Activated CD4-positive, alpha-beta T cell treated with anti-CD3 and anti-CD28 coated beads, Interleukin-2, amount 50 U/mL, for 16 hours (primary cell): ENCODE measurements around the gene LRRC73.
"Not testable (repeated sequence)": the region's sequence is repeated elsewhere in the genome, so short reads cannot be mapped to it uniquely, and the experiment has no call there.

Source experiments
- DNase-seq: peaks from one replicate; pipeline ENCODE4 v3.0.0-alpha.2; 2020

The LRRC73 gene, protein sequence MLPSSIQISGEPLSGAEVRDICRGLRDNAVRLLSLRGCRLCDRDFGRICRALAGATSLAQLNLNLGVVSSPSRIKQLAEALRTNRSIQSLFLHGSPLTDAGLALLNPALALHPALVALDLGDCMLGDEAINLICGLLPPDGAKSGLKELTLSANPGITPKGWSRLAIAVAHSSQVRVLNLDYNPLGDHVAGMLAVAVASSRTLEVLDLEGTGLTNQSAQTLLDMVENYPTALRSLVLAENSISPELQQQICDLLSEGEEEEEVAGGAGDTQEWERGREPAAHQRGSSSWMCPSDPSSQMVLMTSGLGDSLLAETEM

GRCh38 chr6:43509984-43510826, at the start of gene LRRC73:
Gene LRRC73 (minus strand): TSS chr6:43510346. CDS start chr6:43509785, 561 bp downstream.
- peak; percentile 79 for DNase-seq

DNA sequence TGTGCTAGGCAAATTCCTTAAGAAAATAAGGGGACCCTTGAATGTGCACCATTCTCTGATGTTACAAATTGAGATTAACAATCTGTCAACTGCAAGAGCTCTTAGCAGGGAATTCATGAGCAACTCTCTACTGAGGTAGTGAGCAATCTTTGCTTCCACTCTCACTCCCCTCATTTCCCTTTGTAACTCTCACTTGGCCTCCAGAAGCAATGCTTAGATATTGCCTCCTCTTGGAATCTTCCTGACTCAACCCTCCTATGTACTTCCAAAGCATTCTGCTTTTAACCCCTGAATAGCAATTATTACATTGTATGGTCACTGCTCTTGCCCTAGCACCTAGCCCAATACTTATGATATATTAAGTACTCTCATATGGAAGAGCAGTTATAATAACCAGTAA, 49.2 kb upstream of the LRRC73 start:
- DNase-seq: no peak

DNA sequence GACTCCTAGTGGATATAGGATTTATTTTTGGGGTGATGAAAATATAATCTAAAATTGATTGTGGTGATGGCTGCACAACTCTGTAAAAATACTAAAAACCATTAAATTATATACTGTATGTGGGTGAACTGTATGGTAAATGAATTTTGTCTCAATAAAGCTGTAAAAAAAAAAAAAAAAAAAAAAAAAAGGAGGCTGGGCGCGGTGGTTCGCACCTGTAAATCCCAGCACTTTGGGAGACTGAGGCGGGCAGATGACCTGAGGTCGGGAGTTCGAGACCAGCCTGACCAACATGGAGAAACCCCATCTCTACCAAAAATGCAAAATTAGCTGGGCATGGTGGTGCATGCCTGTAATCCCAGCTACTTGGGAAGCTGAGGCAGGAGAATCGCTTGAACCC, 47.5 kb upstream of the LRRC73 start:
- not testable (repeated sequence) for DNase-seq

DNA sequence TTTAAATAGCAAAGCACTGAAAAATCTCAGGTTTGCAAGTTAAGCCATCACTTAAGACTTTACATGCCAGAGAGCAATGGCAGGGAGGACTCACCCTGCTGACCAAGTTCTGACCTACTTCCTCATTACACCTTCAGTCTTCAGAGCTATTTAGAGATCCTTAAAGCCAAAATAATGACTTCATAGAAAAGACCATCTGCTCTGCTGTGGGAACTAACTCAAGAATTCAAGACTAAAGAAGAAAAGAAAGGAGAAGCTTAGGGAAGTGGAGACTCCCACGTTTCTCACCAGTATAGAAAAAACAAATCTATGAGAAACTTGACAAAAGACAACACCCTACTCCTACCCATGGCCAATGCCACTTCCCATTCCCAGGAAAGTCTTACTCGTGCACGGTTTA, 37.1 kb upstream of the LRRC73 start:
- DNase-seq: no peak

- no peak for DNase-seq
These were observed 34.3 kb upstream of the LRRC73 start for GRCh38 chr6:43544461-43544860.

GRCh38 chr6:43541774-43542471, 31.8 kb upstream of the LRRC73 start:
- DNase-seq: no peak

- no peak for DNase-seq
These were observed 30.4 kb upstream of the LRRC73 start for GRCh38 chr6:43540507-43540906.

DNA sequence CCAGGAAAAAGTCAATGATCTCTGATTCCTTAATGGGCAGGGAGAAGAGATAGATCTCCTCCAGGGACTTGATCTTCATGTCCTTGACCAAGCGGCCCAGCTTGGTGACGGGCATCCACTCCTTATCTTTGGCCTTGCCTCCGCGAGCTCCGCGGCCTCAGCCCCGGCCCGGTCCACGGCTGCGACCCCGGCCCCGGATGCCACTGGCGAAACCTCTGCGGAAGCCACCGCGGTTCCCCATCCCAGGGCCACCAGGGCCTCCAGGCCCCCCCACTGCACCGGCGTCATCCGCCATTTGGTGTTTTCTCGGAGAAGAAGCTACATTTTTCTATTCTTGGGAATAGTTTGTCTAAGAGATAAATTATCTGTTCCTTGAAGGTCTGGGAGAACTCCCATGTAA, 29.3 kb upstream of the LRRC73 start:
- DNase-seq: not testable (repeated sequence)

GRCh38 chr6:43538986-43539385, 28.8 kb upstream of the LRRC73 start:
- DNase-seq: not testable (repeated sequence)

DNA sequence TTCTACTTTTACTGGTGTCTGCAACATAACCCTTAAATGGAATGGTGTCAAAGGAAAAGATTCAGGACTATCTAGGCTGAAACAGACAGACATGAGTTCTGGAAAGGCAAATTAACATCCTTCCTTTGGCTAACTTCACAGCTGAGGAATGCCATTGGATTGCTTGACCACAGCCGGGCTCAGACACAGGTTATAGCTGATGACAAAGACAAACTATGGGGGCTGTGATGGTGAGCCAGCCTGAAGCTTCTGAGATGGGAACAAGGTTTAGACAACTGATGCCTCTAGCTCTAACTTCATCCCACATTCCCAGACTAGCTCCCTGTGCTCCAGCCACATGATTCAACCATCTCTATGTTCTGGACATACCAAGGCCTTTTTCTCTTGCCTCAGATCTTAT, 22.1 kb upstream of the LRRC73 start:
- DNase-seq: no peak

GRCh38 chr6:43524483-43524961, 14.4 kb upstream of the LRRC73 start:
- no peak for DNase-seq

DNA sequence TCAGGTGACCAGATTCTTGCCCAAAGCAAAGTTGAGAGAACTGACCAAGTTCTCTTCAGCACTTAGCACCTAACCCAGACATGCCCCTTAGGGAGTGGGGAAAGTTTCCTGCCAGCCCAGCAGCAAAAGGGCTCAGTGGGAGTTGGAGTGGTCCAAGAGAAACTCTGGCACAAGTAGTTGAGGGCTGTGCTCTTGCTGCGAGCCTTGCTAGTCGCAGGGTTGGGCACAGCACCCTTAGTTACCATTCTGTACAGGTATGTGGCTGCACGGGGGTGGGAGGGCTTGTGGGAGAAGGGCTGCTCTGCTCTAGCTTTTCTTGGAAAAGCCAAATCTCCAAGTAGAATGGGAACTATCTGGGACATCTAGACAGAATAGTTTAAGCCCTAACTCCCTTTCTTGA, 13.1 kb upstream of the LRRC73 start:
- DNase-seq: no peak

GRCh38 chr6:43522547-43523261, 12.6 kb upstream of the LRRC73 start:
- DNase-seq: no peak

GRCh38 chr6:43521836-43522235, 11.7 kb upstream of the LRRC73 start:
- no peak for DNase-seq

DNA sequence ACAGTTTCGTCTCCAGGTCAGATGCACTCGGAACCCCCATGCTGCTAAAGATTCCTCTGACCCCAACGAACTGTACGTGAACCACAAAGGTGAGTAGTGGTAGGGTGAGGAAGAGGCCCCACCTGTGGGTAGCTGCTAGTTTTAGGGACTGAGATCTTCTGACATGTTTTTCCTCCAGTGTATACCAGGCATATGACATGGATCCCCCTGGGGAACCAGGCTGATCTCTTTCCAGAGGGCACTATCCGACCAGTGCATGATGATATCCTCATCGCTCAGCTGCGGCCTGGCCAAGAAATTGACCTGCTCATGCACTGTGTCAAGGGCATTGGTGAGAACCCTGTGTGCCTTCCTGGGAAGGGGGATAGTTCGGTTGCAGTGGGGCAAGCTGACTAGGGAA, 10.0 kb upstream of the LRRC73 start:
- no peak for DNase-seq

- peak; percentile 20 for DNase-seq
These were observed 7.6 kb upstream of the LRRC73 start for GRCh38 chr6:43517505-43518357.

- DNase-seq: peak; percentile 99
These were observed 6.8 kb upstream of the LRRC73 start, which contains the start of the genes POLR1C and YIPF3 for GRCh38 chr6:43516697-43517504. Gene POLR1C (plus strand): TSS chr6:43517089. CDS start chr6:43517110, 21 bp downstream. Gene YIPF3 (minus strand): TSS chr6:43516926. CDS start chr6:43516807, 119 bp downstream.

GRCh38 chr6:43516367-43516696, 6.2 kb upstream of the LRRC73 start:
- no peak for DNase-seq

- DNase-seq: no peak
These were observed 5.7 kb upstream of the LRRC73 start for GRCh38 chr6:43515808-43516207.

- no peak for DNase-seq
These were observed 1.8 kb upstream of the LRRC73 start for GRCh38 chr6:43511824-43512415.

DNA sequence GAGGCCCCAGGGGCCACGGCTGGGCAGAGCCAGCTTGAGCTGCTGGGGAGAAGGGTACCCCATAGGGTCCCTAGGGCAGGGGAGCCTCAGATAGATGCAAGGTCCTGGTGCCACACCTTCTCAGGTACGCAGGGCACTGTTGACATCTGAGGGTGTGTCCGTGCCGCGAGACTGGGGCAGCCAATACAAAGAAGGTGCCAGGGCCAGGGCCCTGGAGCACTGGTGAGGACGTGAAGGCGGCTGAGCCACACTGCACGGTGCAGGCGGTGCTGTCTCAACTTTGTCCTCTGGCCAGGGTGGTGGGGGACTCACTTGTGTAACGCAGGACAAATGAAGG, 649 bp upstream of the LRRC73 start:
- DNase-seq: no peak
